Inferior parietal cortex (tissue), 1 donor: ENCODE measurements around the gene RPUSD2.

Source experiments
- DNase-seq: peaks from one replicate; pipeline ENCODE4 v3.0.0-alpha.2; 2016; ENCODE audit errors: extremely low spot score

The RPUSD2 gene

GRCh38 chr15:40618906-40619305 lies 49.8 kb downstream of the RPUSD2 start:
- DNase-seq, result no peak

GRCh38 chr15:40623361-40623760 lies 54.3 kb downstream of the RPUSD2 start:
- DNase-seq, result no peak
